ENCODE data around the gene LNX1. TPM values are rescaled to one million over a fixed set of nuclear protein-coding genes. Genes with fewer than 3 reads are reported as not detected.

LNX1 gene
- total RNA-seq, 1 donor from 2014 or later: not detected

GRCh38 chr4:53534684-53535083, 56.6 kb downstream of the LNX1 start:
- H3K4me1 Mint-ChIP-seq: no peaks in the 10 kb centered on the region
- H3K36me3 Mint-ChIP-seq (ENCODE audit: low read depth): no peaks in the 10 kb centered on the region
- no peak overlapping the region for H3K4me3 Mint-ChIP-seq
- DNase-seq (ENCODE audit: low read depth, low spot score): no peak
- no peaks in the 10 kb centered on the region for H3K9me3 Mint-ChIP-seq
- no peak for TF ChIP-seq CTCF (conservative IDR thresholded peaks at IDR 0.05)
- H3K27ac Mint-ChIP-seq (ENCODE audit: unreplicated experiment): no peak overlapping the region
- H3K27me3 Mint-ChIP-seq (ENCODE audit: low read depth): no peaks in the 10 kb centered on the region

GRCh38 chr4:53532521-53532920, 58.8 kb downstream of the LNX1 start:
- Mint-ChIP-seq H3K4me1 (peaks cover 14% of the 10 kb centered on the region), H3K36me3 (ENCODE audit: low read depth) (no peaks in the 10 kb centered on the region), H3K9me3 (no peaks in the 10 kb centered on the region), H3K27me3 (ENCODE audit: low read depth) (no peaks in the 10 kb centered on the region), H3K4me3 (no peak overlapping the region), H3K27ac (ENCODE audit: unreplicated experiment) (no peak overlapping the region)
- DNase-seq (ENCODE audit: low read depth, low spot score): no peak
- no peak for TF ChIP-seq CTCF (conservative IDR thresholded peaks at IDR 0.05)

- Mint-ChIP-seq H3K27ac (ENCODE audit: unreplicated experiment) (no peak overlapping the region), H3K4me3 (no peak overlapping the region), H3K36me3 (ENCODE audit: low read depth) (no peaks in the 10 kb centered on the region), H3K9me3 (no peaks in the 10 kb centered on the region), H3K27me3 (ENCODE audit: low read depth) (no peaks in the 10 kb centered on the region), H3K4me1 (peaks cover 21% of the 10 kb centered on the region)
- no peak for TF ChIP-seq CTCF (conservative IDR thresholded peaks at IDR 0.05)
- no peak for DNase-seq (ENCODE audit: low read depth, low spot score)
Measured at GRCh38 chr4:53531585-53532224, 59.6 kb downstream of the LNX1 start.

- no peak for DNase-seq (ENCODE audit: low read depth, low spot score)
- Mint-ChIP-seq H3K36me3 (ENCODE audit: low read depth) (no peaks in the 10 kb centered on the region), H3K27ac (ENCODE audit: unreplicated experiment) (no peak overlapping the region), H3K4me3 (no peak overlapping the region), H3K27me3 (ENCODE audit: low read depth) (no peaks in the 10 kb centered on the region), H3K4me1 (peaks cover 28% of the 10 kb centered on the region), H3K9me3 (no peaks in the 10 kb centered on the region)
- TF ChIP-seq CTCF (conservative IDR thresholded peaks at IDR 0.05): no peak
Measured at GRCh38 chr4:53529025-53529424, 62.3 kb downstream of the LNX1 start.

GRCh38 chr4:53527930-53528329, 63.4 kb downstream of the LNX1 start:
- Mint-ChIP-seq H3K9me3 (no peaks in the 10 kb centered on the region), H3K27me3 (ENCODE audit: low read depth) (no peaks in the 10 kb centered on the region), H3K27ac (ENCODE audit: unreplicated experiment) (no peak overlapping the region), H3K4me3 (no peak overlapping the region), H3K36me3 (ENCODE audit: low read depth) (no peaks in the 10 kb centered on the region), H3K4me1 (peaks cover 28% of the 10 kb centered on the region)
- no peak for DNase-seq (ENCODE audit: low read depth, low spot score)
- no peak for TF ChIP-seq CTCF (conservative IDR thresholded peaks at IDR 0.05)
